Stimulated activated CD4-positive, alpha-beta T cell treated with anti-CD3 and anti-CD28 coated beads, Interleukin-12 subunit alpha, Interleukin-12 subunit beta, amount 100 ng/mL, for 4 hours (primary cell): ENCODE measurements around the gene PLEKHA1.

Experiments used
- DNase-seq: peaks from one replicate; pipeline ENCODE4 v3.0.0-alpha.2; 2020

The PLEKHA1 gene

DNA sequence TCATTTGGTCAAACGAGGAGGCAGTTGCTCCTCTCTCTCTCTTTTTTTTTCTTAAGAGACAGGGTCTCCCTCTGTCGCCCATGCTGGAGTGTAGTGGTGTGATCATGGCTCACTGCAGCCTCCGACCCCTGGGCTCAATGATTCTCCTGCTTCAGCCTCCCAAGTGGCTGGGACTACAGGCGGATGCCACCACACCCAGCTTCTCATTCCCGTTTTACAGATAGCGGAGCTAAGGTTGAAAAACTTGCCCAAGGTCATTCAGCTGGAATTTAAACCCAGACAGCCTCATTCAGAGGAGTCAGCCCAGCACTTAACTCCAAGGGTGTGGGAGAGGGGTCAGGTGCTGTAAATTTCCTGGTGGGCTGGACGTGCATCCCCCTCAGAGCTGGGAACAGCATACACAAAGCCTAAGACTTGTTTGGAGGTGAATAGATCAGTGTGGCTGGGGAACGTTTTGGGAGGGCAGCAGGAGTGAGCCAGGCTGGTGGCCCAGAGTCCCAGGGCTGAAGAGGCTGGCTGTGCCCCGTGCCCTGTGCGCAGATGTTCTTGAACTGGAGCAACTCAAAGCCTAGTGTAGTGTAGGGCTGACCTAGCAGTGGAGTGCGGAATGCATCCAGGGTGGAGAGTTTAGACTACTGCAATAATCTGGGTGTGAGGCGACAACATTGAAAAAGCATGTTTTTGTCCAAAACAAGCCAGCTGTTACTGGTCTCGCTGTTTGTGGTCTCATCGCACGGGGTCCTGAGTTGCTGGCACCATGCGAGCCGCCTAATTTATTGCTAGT lies 89.2 kb downstream of the PLEKHA1 start:
- no peak for DNase-seq

DNA sequence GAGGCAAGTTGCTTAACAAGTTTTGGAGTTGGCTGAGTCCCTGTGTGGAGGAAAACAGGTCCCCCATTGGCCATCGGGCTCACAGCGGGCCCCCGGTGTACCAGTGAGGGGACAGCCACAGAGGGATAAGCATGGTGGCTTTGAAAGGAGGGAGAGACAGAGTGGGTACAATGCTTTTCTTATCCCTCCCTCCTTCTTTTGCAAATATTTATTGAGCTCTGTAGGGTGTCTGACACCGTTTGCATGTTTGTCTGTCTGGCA lies 89.7 kb downstream of the PLEKHA1 start:
- DNase-seq, result no peak

DNA sequence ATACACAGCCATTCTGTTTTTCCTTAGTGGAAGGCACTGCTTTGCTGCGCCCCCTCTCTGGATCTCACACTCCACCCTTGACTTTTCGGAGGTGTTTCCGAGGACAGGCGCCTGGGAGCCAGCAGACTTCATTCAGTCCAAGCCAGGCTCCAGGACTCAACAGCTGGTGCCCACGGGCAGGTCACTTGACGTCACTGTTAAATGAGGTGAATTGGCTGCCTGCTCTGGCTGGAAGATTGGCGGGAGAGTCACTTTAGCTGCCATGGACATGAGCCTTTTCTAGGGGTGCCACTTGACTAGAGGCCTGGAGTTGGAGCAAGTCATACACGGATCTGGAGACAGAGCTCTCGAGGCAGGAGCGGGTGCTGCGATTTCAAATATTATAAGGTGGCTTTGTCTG lies 90.1 kb downstream of the PLEKHA1 start:
- no peak for DNase-seq

GRCh38 chr10:122465401-122466040 lies 91.0 kb downstream of the PLEKHA1 start:
- no peak for DNase-seq

- no peak for DNase-seq
These were observed 92.5 kb downstream of the PLEKHA1 start for GRCh38 chr10:122466951-122467381.

DNA sequence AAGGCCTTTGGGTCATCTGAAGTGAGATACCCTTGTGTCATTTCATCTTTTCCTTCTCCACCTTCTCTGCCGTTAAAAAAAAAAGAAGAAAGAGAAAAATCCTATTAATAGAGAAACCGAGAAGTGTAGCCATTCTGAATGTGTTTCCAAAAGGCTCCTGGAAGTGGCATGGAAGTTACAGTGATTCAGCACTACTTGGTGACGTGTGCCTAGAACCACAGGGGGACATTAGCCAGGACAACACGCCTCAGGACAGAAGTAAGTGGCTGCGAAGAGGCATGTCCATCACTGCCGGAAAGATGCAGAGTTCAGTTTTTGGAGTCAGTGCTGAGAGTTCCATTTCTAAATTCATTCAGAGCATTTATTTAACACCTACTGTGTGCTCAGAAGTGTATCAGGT lies 93.2 kb downstream of the PLEKHA1 start:
- DNase-seq, result no peak

DNA sequence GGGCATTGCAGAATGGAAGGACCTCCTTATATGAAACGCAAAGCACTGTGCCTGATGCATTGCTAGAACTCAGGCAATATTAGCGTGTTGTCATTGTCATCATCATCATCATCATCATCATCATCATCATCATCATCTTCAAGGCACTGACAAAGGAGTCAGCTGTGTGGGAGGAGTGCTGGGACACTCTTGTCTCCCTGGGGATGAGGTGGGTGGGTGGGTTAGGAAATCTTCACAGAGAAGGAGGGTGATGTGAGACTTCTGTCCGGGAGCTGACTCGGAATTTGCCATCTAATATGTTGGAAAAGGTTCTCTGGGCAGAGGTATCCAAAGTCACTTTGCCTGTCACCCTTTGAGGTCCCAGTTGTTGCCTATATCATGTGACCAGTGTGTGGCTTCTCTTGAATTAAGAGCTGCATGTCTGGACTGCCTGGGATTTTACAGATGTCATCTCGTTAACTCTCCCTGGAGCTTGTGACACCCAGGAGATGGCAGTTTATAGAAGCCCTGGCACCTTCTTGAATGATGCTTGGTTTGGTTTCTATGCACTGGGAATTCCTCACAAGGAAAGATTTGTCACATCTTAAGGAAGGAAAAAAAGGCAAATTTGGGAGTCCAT lies 93.9 kb downstream of the PLEKHA1 start:
- DNase-seq, result no peak

DNA sequence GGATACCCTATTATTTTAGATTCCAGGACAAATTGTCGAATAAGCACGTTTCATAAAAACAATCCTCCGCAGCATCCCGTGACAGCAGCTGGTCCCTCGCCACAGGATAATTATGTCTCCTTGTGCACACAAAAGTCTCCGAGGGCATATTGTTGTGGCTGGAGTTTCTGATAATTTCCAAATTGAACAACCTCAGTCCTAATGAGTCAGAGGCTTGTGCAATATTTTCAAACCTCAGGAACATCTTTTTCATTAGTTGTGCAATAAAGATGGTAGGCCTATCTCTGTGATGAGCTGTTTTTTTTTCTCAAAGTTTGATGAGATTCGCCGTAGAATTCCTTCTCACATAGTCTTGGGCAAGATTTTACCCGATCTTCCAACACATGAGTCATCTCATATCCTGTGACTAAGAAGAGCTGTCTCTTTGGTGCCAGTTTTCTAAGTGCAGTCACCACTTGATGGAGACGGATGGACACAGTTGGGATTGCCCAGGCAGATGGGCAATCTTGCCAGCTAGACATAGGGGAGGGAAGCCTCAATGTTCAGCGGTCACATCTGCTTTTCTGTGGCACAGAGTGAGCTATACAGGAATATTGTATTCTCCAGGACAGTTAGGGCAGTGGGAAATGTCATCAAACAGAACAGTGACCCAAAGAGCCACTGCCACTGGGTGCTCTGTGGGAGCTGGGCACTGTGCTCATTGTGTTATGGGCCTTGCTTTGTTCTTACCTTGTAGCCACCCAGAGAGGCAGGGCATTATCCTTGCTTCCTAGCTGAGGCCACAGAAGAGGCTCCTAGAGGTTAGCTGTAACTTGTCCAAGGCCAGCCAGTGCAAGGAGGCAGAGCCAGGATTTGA lies 94.6 kb downstream of the PLEKHA1 start:
- DNase-seq, result no peak

DNA sequence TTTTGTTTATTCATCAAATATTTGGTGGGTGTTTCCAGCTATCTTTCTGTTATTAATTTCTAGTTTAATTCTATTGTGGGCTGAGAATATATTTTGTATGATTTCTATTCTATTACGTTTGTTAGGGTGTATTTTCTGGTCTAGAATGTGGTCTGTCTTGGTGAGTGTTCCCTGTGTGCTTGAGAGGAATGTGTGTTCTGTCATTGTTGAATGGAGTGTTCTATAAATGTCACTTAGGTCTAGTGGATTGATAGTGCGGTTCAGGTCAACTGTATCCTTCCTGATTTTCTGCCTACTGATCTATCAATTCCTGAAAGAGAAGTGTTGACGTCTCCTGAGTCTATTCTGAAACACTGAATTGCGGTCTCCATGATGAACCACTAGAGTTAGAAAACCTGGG lies 95.3 kb downstream of the PLEKHA1 start:
- no peak for DNase-seq

GRCh38 chr10:122471531-122472177 lies 97.1 kb downstream of the PLEKHA1 start:
- DNase-seq, result no peak

DNA sequence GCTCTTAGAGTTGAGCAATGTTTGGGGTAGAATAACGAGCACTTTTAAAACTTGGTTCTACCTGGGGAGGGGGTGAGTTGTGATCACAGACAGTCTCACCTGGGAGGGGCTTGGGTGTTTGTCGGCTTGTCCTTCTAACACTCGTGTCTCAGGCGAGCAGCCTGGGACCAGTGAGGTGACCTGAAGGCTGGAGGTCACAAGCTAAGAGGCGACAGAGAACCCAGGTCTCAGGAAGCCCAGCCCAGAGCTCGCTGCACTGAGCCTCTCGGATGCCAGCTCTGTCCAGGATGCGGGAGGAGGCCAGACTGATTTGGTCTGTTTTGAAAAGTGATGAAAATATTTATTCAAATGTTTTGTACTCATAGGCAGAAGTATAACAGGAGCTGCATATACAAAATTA lies 98.6 kb downstream of the PLEKHA1 start:
- DNase-seq, result no peak

DNA sequence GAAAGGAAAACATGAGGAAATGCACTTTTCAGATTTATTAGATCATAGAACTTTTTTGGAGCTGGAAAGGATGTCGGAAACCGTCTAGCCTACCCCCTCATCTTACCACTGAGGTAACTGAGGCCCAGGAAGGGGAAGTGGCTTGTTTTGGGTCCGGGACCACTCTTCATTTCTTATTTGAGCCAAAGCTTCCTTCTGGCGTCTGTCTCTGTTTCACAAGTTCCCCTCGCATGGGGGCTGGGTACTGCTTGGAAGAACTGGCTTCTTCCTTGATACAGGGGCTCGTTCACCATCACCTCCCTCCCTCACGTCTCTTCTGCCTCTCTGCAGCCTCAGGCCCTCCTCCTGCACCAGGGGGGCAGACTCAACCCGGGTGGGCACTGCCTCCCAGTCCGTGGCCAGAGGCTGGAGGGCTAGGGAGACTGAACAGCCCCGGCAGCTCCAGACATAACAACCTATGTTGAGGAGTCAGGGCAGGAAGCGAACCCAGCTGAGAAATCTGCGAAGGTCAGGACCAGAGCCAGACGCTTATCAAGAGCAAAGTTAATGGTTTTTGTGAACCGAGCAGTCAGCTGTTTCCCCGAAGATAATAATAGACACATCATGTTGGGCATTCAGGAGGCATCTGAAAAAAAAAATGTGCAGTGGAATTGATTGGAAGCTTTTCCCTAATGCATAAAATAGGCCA lies 99.8 kb downstream of the PLEKHA1 start:
- no peak for DNase-seq

GRCh38 chr10:122475100-122475499 lies 100.6 kb downstream of the PLEKHA1 start:
- DNase-seq, result no peak

DNA sequence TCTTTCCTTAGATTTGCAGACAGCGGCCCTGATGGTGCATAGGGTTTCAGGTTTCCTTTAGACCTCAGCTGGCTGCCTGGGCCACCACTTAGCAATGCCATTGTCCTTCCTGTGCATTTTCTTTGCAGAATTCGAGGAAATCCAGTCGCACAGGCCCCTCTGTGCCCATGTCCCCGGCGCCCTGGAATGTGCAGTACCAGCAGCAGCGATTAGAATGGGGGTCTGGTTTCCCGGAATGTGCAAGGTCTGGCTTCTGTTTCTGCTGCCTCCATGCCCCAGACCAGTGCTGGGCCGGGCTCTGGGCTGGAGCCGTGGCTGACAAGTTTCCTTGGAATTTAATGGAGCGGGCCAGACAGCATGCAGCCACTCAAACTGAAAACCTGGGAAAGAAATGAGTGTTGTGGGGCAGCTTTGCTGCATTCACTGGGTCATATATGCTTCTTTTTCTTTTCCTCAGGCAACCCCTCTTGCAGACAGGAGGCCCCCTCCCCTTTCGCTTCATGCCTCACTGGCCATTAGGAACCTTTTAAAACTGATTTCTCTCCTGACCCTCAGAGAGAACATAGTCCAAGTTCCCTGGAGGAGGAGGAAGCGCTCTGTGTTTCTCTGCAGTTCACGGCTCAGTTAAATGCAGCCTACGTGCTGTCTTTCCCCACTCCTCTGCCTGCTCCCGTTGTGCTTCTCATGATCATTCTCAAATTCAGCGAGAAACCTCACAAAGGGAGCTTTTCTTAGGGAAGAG lies 101.3 kb downstream of the PLEKHA1 start:
- DNase-seq, result no peak

DNA sequence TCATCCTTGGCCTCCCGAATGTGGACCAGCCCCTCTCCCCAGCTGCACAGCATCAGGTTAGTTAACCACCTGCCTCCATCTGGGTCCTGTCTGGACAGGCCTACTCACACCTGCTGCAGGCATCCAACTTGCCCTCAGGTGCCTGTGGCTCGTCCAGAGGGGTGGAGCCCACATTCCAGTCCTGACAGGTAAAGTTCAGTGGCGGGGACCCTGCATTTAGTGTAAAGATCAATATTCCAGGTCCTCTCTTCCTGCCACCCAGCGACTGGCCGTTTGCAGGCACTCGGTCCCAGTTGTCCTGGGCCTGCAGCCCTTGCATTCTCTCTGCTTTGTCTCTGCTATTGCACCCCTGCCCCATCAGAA lies 101.8 kb downstream of the PLEKHA1 start:
- no peak for DNase-seq

- DNase-seq, result no peak
These were observed 102.9 kb downstream of the PLEKHA1 start for GRCh38 chr10:122477436-122477835.

GRCh38 chr10:122478971-122479370 lies 104.5 kb downstream of the PLEKHA1 start:
- no peak for DNase-seq

GRCh38 chr10:122480146-122480833 lies 105.8 kb downstream of the PLEKHA1 start:
- no peak for DNase-seq

DNA sequence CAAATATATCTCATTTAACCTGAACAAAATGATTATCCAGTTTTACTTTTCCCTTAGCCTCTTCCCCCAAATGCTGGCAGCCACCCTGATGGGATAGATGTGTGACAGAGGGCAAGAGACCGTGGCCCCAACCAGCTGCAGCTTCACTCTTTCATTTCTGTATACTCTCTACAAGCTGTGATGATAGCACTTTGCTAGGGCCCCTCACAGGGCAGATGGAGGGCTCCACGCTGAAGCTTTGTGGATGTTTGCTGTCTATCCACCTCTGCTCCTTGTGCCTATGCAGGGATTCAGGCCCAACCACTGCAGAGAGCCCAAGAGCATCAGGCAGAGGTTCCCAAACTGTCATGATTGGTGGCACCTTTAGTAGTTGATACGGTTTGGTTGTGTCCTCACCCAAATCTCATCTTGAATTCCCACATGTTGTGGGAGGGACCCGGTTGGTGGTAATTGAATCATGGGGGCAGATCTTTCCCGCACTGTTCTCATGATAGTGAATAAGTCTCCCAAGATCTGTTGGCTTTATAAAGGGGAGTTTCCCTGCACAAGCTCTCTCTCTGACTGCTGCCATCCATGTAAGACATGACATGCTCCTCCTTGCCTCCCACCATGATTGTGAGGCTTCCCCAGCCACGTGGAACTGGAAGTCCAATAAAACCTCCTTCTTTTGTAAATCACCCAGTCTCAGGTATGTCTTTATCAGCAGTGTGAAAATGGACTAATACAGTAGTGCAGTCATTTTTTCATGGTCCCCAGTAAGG lies 107.0 kb downstream of the PLEKHA1 start:
- no peak for DNase-seq
